BE2C (cell line): Measurements from ENCODE around the gene CLASP1.
"Not testable (repeated sequence)": the region's sequence is repeated elsewhere in the genome, so short reads cannot be mapped to it uniquely, and the experiment has no call there.

ENCODE experiments used
- DNase-seq: peaks from one replicate; pipeline ENCODE4 v3.0.0-alpha.2; 2020
- H3K27me3 ChIP-seq: fragments of 250-450 bp; sonication (Bioruptor Pico); 2 replicates; pipeline ENCODE4 v1.5.1; 2020; ENCODE audit warnings: mild to moderate bottlenecking
- H3K36me3 ChIP-seq: fragments of 250-450 bp; sonication (Bioruptor Pico); 2 replicates; pipeline ENCODE4 v1.5.1; 2020; ENCODE audit warnings: mild to moderate bottlenecking
- H3K4me1 ChIP-seq: fragments of 250-450 bp; sonication (Bioruptor Pico); 2 replicates; pipeline ENCODE4 v1.5.1; 2020
- H3K4me3 ChIP-seq: 2 replicates; pipeline ENCODE4 v1.5.1; 2011; ENCODE audit warnings: low read depth, low read length
- H3K9me3 ChIP-seq: fragments of 250-450 bp; sonication (Bioruptor Pico); 2 replicates; pipeline ENCODE4 v1.5.1; 2020
- TF ChIP-seq, protein P1 (sequence below): IDR thresholded peaks from 2 replicates; pipeline ENCODE4 v1.5.1; 2012; ENCODE audit warnings: mild to moderate bottlenecking, low read depth, low read length

CLASP1 gene

DNA sequence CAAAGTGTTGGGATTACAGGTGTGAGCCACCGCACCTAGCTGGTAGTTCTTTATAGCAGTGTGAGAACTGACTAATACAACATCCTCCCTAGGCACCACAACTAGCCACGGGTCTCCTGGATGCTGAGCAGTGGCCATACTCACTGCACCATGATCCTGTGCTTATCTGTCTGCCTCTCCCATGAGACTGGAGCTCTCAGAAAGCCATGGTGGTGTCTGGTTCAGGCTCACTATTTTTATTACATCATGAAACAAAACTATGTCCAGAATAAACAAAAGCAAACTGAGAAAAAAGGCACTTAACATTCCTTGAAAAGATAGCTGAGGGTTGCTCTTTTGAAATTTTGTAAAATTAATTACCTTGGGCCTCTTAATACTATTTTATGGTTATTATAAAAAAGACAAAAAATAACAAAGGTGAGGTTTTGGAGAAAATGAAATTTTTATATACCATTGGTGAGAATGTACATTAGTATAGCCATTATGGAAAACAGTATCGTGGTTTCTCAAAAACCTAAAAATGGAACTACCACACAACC, 273.6 kb downstream of the CLASP1 start:
- no peaks in the 10 kb centered on the region for H3K9me3 ChIP-seq
- TF ChIP-seq, protein P1, sequence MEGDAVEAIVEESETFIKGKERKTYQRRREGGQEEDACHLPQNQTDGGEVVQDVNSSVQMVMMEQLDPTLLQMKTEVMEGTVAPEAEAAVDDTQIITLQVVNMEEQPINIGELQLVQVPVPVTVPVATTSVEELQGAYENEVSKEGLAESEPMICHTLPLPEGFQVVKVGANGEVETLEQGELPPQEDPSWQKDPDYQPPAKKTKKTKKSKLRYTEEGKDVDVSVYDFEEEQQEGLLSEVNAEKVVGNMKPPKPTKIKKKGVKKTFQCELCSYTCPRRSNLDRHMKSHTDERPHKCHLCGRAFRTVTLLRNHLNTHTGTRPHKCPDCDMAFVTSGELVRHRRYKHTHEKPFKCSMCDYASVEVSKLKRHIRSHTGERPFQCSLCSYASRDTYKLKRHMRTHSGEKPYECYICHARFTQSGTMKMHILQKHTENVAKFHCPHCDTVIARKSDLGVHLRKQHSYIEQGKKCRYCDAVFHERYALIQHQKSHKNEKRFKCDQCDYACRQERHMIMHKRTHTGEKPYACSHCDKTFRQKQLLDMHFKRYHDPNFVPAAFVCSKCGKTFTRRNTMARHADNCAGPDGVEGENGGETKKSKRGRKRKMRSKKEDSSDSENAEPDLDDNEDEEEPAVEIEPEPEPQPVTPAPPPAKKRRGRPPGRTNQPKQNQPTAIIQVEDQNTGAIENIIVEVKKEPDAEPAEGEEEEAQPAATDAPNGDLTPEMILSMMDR: no peak
- H3K4me3 ChIP-seq: no peak overlapping the region
- H3K36me3 ChIP-seq: peaks cover 2% of the 10 kb centered on the region
- H3K4me1 ChIP-seq: no peaks in the 10 kb centered on the region
- H3K27me3 ChIP-seq: no peaks in the 10 kb centered on the region
- DNase-seq: no peak

GRCh38 chr2:121374412-121375075, 274.7 kb downstream of the CLASP1 start:
- H3K9me3 ChIP-seq, H3K27me3 ChIP-seq, DNase-seq, H3K4me3 ChIP-seq, H3K4me1 ChIP-seq, H3K36me3 ChIP-seq: not testable (repeated sequence)

GRCh38 chr2:121372721-121373353, 276.4 kb downstream of the CLASP1 start:
- H3K4me3 ChIP-seq: no peak overlapping the region
- H3K4me1 ChIP-seq: no peaks in the 10 kb centered on the region
- no peaks in the 10 kb centered on the region for H3K9me3 ChIP-seq
- no peak for DNase-seq
- peaks cover 2% of the 10 kb centered on the region for H3K36me3 ChIP-seq
- H3K27me3 ChIP-seq: no peaks in the 10 kb centered on the region
- TF ChIP-seq, protein P1: no peak

DNA sequence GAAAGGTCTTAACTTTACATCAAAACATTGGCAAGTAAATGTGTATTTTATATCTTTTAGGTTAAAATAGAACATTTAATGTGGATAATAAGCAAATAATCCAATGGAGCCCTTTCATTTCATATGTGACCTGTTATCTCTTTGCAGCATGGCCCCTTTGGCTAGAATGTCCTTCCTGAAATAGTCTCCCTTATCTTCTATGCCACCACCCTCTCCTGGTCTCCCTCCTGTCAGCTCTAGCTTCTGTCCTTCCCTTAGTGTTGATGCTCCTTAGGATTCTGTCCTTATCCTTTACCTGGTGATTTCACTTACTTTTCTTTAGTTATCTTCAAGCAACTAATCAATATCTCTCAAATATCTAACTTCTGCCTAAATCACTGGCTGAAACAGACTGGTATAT, 277.2 kb downstream of the CLASP1 start:
- no peaks in the 10 kb centered on the region for H3K4me1 ChIP-seq
- peaks cover 2% of the 10 kb centered on the region for H3K36me3 ChIP-seq
- no peak overlapping the region for H3K4me3 ChIP-seq
- TF ChIP-seq, protein P1: no peak
- no peak for DNase-seq
- H3K27me3 ChIP-seq: no peaks in the 10 kb centered on the region
- no peaks in the 10 kb centered on the region for H3K9me3 ChIP-seq

DNA sequence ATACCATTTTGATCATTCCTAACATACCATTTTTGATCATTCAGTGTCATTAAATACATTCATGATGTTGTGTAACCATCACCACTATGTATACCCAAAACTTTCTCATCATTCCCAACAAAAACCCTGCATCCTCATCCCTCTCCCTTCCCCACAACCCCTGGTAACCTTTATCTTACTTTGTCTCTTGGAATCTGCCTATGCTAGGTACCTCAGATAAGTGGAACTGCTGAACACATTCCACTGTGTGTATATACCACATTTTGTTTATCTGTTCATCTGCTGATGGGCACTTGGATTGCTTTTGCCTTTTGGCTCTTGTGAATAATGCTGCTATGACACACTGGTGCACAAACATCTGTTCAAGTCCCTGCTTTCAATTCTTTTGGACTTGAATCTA, 280.4 kb downstream of the CLASP1 start:
- Histone ChIP-seq H3K4me1 (no peaks in the 10 kb centered on the region), H3K27me3 (no peaks in the 10 kb centered on the region), H3K4me3 (no peak overlapping the region), H3K9me3 (no peaks in the 10 kb centered on the region), H3K36me3 (no peaks in the 10 kb centered on the region; the same call in 1 of the 2 replicates)
- no peak for DNase-seq
- TF ChIP-seq, protein P1: no peak

DNA sequence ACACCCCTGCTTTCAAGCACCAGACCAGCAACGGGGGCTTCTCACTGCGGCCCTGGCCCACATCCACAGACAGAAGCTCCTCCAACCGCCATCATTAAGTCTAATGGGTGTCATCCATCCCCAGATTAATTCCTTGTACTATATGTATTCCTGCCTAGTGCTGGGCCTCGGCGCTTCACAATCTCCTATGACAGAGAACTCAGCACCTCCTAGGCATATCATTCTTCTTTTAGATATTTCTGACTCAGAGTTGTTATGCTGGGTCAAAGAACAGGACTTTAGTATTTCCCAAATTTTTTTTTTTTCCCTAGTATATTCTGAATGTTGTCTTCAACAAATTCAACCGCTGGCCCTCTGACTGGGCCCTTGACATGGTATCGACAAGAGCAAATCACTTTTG, 281.1 kb downstream of the CLASP1 start:
- Histone ChIP-seq H3K4me1 (no peaks in the 10 kb centered on the region), H3K27me3 (no peaks in the 10 kb centered on the region), H3K4me3 (no peak overlapping the region), H3K9me3 (no peaks in the 10 kb centered on the region), H3K36me3 (no peaks in the 10 kb centered on the region; the same call in 1 of the 2 replicates)
- no peak for DNase-seq
- TF ChIP-seq, protein P1: no peak
